Loucy (cell line): ENCODE measurements around the gene PNMA8C.
"Not testable (repeated sequence)": the region's sequence is repeated elsewhere in the genome, so short reads cannot be mapped to it uniquely, and the experiment has no call there.

Experiments used
- EZH2phosphoT487 ChIP-seq: fragments of 200-600 bp; IDR thresholded peaks from 2 replicates; pipeline ENCODE4 v1.6.1; 2018; ENCODE audit warnings: antibody characterized with exemption, mild to moderate bottlenecking, moderate library complexity, borderline replicate concordance
- TF ChIP-seq, protein P1 (sequence below): fragments of 200-600 bp; sonication (generic); conservative IDR thresholded peaks from 2 replicates; pipeline ENCODE4 v1.5.1; 2014; ENCODE audit warnings: mild to moderate bottlenecking, antibody characterized with exemption, low read length

- TF ChIP-seq EZH2phosphoT487: not testable (repeated sequence)
- TF ChIP-seq, protein P1, sequence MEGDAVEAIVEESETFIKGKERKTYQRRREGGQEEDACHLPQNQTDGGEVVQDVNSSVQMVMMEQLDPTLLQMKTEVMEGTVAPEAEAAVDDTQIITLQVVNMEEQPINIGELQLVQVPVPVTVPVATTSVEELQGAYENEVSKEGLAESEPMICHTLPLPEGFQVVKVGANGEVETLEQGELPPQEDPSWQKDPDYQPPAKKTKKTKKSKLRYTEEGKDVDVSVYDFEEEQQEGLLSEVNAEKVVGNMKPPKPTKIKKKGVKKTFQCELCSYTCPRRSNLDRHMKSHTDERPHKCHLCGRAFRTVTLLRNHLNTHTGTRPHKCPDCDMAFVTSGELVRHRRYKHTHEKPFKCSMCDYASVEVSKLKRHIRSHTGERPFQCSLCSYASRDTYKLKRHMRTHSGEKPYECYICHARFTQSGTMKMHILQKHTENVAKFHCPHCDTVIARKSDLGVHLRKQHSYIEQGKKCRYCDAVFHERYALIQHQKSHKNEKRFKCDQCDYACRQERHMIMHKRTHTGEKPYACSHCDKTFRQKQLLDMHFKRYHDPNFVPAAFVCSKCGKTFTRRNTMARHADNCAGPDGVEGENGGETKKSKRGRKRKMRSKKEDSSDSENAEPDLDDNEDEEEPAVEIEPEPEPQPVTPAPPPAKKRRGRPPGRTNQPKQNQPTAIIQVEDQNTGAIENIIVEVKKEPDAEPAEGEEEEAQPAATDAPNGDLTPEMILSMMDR: not testable (repeated sequence)
Measured at GRCh38 chr19:46397801-46398479, 30.8 kb downstream of the PNMA8C start.
